Endothelial cell (in vitro differentiated cells): ENCODE measurements around the gene GIT1. TPM values are rescaled to one million over a fixed set of nuclear protein-coding genes. Genes with fewer than 3 reads are reported as not detected.

ENCODE experiments used
- DNase-seq: peaks from one replicate; pipeline ENCODE4 v3.0.0; 2021; ENCODE audit warnings: low spot score
- H3K27ac Mint-ChIP-seq: one replicate; pipeline ENCODE4 v1.8.0; 2021; ENCODE audit warnings: mixed read lengths, inconsistent platforms; ENCODE audit not compliant: unreplicated experiment
- H3K27me3 Mint-ChIP-seq: one replicate; pipeline ENCODE4 v1.8.0; 2021; ENCODE audit warnings: mild to moderate bottlenecking, moderate library complexity, mixed read lengths, inconsistent platforms; ENCODE audit not compliant: unreplicated experiment
- H3K36me3 Mint-ChIP-seq: one replicate; pipeline ENCODE4 v1.8.0; 2021; ENCODE audit warnings: mild to moderate bottlenecking, low read depth, mixed read lengths, inconsistent platforms; ENCODE audit not compliant: unreplicated experiment
- H3K4me1 Mint-ChIP-seq: one replicate; pipeline ENCODE4 v1.8.0; 2021; ENCODE audit warnings: mild to moderate bottlenecking, mixed read lengths, inconsistent platforms; ENCODE audit not compliant: unreplicated experiment
- H3K4me3 Mint-ChIP-seq: one replicate; pipeline ENCODE4 v1.8.0; 2021; ENCODE audit warnings: mild to moderate bottlenecking, mixed read lengths, inconsistent platforms; ENCODE audit not compliant: unreplicated experiment
- H3K9me3 Mint-ChIP-seq: one replicate; pipeline ENCODE4 v1.8.0; 2021; ENCODE audit warnings: mixed read lengths, inconsistent platforms; ENCODE audit not compliant: unreplicated experiment
- total RNA-seq: library from RNA; stranded (reverse); fragmentation: NEBNext Ultra II Directional; extraction: Animal tissue kit (Norgen Biotek cat#: 25700); gene quantifications from one replicate; pipeline ENCODE4 v1.2.1, GENCODE V29; 2021; ENCODE audit not compliant: unreplicated experiment
- TF ChIP-seq, protein P1 (sequence below): fragments of 200-600 bp; sonication (generic); IDR thresholded peaks from one replicate; pipeline ENCODE4 v1.5.0; 2021; ENCODE audit warnings: antibody characterized with exemption; ENCODE audit not compliant: unreplicated experiment

The GIT1 gene
- total RNA-seq, 1 donor from 2014 or later = 116 TPM

DNA sequence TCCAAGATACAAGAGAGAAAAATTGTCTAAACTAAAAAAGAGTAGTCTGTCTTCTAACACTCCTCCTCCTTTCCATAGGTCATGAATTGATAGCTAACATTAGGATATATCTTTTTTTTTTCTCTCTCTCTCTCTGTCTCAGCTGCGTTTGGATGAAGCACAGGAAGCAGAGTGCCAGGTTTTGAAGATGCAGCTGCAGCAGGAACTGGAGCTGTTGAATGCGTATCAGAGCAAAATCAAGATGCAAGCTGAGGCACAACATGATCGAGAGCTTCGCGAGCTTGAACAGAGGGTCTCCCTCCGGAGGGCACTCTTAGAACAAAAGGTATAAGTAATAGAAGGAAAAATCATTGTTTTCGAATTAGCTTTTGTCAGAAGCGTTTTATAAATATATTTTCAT lies 55.5 kb downstream of the GIT1 start:
- H3K4me1 Mint-ChIP-seq = no peaks in the 10 kb centered on the region
- no peaks in the 10 kb centered on the region for H3K9me3 Mint-ChIP-seq
- H3K4me3 Mint-ChIP-seq = no peak overlapping the region
- TF ChIP-seq, protein P1, sequence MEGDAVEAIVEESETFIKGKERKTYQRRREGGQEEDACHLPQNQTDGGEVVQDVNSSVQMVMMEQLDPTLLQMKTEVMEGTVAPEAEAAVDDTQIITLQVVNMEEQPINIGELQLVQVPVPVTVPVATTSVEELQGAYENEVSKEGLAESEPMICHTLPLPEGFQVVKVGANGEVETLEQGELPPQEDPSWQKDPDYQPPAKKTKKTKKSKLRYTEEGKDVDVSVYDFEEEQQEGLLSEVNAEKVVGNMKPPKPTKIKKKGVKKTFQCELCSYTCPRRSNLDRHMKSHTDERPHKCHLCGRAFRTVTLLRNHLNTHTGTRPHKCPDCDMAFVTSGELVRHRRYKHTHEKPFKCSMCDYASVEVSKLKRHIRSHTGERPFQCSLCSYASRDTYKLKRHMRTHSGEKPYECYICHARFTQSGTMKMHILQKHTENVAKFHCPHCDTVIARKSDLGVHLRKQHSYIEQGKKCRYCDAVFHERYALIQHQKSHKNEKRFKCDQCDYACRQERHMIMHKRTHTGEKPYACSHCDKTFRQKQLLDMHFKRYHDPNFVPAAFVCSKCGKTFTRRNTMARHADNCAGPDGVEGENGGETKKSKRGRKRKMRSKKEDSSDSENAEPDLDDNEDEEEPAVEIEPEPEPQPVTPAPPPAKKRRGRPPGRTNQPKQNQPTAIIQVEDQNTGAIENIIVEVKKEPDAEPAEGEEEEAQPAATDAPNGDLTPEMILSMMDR = no peak
- H3K27ac Mint-ChIP-seq = no peak overlapping the region
- peaks cover 2% of the 10 kb centered on the region for H3K27me3 Mint-ChIP-seq
- peaks cover 29% of the 10 kb centered on the region for H3K36me3 Mint-ChIP-seq
- DNase-seq = no peak

DNA sequence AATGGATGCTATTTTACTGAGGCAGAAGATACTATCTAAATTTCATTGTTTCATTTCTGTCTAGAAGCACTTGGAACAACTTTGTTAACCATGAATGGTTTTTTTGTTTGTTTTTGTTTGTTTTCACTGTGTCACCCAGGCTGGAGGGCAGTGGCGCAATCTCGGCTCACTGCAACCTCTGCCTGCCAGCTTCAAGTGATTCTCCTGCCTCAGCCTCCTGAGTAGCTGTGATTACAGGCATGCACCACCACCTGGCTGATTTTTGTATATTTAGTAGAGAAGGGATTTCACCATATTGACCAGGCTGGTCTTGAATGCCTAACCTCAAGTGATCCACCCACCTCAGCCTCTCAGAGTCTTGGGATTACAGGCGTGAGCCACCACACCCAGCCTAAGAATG lies 63.1 kb downstream of the GIT1 start:
- Mint-ChIP-seq H3K27ac (no peak overlapping the region), H3K4me1 (no peaks in the 10 kb centered on the region), H3K4me3 (no peak overlapping the region), H3K36me3 (peaks cover 22% of the 10 kb centered on the region), H3K27me3 (peaks cover 3% of the 10 kb centered on the region), H3K9me3 (no peaks in the 10 kb centered on the region)
- DNase-seq = no peak
- TF ChIP-seq, protein P1 = no peak

DNA sequence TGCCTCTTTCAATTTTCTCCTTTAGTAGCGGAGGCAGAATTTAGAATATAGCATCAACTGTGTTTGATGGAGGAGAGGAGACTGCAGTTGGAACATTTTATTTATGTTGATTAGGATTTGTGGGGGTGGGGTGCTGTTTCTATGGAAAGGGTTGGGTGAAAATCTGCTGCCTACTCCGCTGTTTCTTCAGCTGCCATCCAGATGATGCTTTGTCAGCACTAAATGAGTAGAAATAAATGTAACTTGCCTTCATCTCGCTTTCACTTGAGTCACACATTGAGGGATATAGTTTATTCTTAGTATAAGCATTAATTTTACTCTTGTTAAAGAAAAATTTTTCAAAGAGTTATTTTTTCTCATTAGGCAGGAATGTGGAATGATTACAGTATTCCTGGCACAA lies 64.8 kb downstream of the GIT1 start:
- Mint-ChIP-seq H3K4me1 (no peaks in the 10 kb centered on the region), H3K4me3 (no peak overlapping the region), H3K27me3 (peaks cover 2% of the 10 kb centered on the region), H3K27ac (no peak overlapping the region), H3K9me3 (no peaks in the 10 kb centered on the region), H3K36me3 (peaks cover 17% of the 10 kb centered on the region)
- no peak for DNase-seq
- TF ChIP-seq, protein P1 = no peak

Other genes with a start within 250 kb of the GIT1 start
- gene TAOK1, start 199.3 kb downstream of the GIT1 start, total RNA-seq = 95.5 TPM
- gene ABHD15, start 22.6 kb downstream of the GIT1 start, total RNA-seq = 1.7 TPM
- gene TP53I13, start 20.9 kb downstream of the GIT1 start, total RNA-seq = 15.7 TPM
- gene ANKRD13B, start 3.5 kb upstream of the GIT1 start, total RNA-seq = 7.6 TPM
- gene CORO6, start 33.3 kb upstream of the GIT1 start, total RNA-seq = 13.0 TPM